T-helper 22 cell (primary cell): Measurements from ENCODE around the gene SCMH1.
"Not testable (repeated sequence)": the region's sequence is repeated elsewhere in the genome, so short reads cannot be mapped to it uniquely, and the experiment has no call there.

Source experiments
- DNase-seq: peaks from one replicate; pipeline ENCODE4 v3.0.0-alpha.2; 2020; ENCODE audit warnings: low read depth

The SCMH1 gene

DNA sequence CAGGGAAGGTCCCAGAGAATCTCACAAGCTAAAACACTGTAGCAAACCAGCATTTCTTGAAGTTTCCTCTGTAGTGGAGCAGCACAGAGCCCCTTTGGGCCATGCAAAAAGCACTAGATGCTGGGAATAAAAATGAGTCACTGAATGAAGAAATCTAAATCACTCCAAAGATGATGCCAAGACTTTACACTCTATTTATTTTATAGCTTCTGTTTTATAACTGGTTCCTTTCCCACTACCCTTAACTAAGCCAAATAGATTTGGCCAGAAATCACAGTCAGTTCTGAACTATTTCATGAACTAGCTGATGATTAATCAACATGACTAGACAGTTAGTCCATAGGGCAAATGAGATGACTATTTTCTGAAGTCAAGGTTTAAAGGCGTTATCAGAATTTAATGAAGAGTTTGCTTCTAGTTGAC is 89.5 kb downstream of the SCMH1 start:
- no peak for DNase-seq

- no peak for DNase-seq
Observed at GRCh38 chr1:41151846-41152245, 90.3 kb downstream of the SCMH1 start.

DNA sequence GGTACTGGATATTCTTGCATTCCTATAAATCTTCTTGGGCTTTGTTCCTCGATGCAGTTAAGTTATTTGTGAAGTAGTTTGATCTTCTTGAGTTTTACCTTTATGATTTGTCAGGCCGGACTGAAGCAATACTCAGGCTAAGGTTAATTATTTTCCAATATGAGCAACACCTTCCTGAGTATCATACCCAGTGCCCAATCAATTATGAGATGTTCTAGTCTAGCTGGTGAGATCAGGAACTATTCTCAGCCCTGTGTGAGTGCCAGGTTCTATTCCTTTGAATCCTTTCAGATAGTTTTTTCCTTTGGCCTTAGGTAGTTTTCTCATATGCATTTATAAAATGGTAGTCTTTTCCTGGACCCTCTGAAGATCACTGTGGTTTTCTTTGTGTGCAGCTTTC is 92.5 kb downstream of the SCMH1 start:
- no peak for DNase-seq

GRCh38 chr1:41144285-41144684 is 97.8 kb downstream of the SCMH1 start:
- DNase-seq, result no peak

GRCh38 chr1:41138549-41138948 is 103.6 kb downstream of the SCMH1 start:
- DNase-seq, result no peak

DNA sequence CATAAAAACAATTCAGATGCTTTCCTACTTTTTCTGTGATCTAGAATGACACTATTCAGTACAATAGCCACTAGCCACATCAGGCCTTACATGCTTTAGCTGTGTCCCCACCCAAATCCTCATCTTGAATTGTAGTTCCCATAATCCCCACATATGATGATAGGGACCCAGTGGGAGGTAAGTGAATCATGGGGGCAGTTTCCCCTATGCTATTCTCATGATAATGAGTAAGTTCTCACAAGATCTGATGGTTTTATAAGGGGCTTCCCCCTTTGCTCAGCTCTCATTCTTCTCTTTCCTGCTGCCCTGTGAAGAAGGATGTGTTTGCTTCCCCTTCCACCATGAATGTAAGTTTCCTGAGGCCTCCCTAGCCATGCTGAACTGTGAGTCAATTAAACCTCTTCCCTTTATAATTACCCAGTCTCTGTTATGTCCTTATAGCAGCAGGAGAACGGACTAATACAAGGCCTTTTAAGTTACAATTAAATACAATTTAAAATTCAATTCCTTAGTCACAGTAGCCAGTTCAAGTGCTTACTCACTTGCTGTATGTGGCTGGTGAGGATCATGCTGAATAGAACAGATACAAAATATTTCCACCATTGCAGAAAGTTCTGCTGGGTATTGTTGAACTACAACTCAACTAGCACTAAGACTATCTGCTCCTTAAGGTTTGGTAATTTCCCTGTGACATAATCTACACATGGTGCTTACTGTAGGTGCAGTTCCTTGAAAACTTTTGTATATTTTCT is 106.7 kb downstream of the SCMH1 start:
- DNase-seq, result no peak

- not testable (repeated sequence) for DNase-seq
Observed at GRCh38 chr1:41134325-41134724, 107.8 kb downstream of the SCMH1 start.

- DNase-seq, result no peak
Observed at GRCh38 chr1:41122851-41123518, 119.1 kb downstream of the SCMH1 start.

DNA sequence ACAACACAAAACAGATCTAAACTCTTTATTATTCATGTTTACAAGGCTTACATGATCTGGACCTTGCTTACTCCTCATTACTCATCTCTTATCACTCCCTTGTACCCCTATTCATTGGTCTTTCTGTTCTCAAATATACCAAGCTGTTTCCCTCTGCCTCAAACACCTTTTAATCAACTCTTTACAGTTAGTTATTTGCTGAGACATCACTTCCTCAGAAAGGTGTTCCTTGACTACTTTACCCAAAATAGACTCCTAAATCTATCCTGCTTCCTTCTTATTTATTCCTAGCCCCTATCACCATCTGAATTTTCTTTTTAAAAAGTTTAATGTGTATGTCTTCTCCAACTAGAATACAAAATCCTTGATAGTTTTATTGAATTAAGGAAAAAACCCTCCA is 120.0 kb downstream of the SCMH1 start:
- DNase-seq, result no peak

- no peak for DNase-seq
Observed at GRCh38 chr1:41118645-41119044, 123.5 kb downstream of the SCMH1 start.

- not testable (repeated sequence) for DNase-seq
Observed at GRCh38 chr1:41117241-41117640, 124.9 kb downstream of the SCMH1 start.

DNA sequence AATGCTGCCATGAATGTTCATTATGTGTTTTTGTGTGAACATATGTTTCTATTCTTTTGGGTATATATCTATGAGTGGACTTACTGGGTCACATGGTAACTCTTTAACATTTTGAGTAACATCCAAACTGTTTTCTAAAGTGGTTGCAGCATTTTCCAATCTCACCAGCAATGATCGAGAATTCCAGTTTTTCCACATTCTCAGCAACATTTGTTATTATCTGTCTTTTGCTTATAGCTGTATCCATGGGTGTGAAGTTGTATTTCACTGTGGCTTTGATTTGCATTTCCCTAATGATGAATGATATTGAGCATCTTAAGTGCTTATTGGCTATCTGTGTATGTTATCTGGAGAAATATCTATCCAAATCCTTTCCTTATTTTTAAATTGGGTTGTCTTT is 131.4 kb downstream of the SCMH1 start:
- DNase-seq, result no peak

DNA sequence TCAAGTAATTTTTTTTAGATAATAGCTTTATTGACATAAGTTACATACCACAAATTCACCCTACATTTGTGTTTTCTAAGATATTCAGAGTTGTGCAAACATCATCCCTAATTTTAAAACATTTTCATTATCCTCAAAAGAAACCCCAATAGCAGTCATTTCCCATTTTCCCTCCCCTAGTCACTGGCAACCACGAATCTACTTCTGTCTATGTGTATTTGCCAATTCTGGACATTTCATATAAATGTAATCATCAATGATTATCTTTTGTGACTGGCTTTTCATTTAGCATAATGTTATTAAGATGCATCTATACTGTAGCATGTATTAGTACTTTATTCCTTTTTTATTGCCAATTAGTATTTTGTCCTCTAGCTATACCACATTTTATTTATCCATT is 131.8 kb downstream of the SCMH1 start:
- DNase-seq, result no peak

- no peak for DNase-seq
Observed at GRCh38 chr1:41109310-41110197, 132.6 kb downstream of the SCMH1 start.

- DNase-seq, result no peak
Observed at GRCh38 chr1:41108696-41109275, 133.3 kb downstream of the SCMH1 start.

GRCh38 chr1:41103766-41104165 is 138.3 kb downstream of the SCMH1 start:
- no peak for DNase-seq

- no peak for DNase-seq
Observed at GRCh38 chr1:41102653-41103052, 139.5 kb downstream of the SCMH1 start.

DNA sequence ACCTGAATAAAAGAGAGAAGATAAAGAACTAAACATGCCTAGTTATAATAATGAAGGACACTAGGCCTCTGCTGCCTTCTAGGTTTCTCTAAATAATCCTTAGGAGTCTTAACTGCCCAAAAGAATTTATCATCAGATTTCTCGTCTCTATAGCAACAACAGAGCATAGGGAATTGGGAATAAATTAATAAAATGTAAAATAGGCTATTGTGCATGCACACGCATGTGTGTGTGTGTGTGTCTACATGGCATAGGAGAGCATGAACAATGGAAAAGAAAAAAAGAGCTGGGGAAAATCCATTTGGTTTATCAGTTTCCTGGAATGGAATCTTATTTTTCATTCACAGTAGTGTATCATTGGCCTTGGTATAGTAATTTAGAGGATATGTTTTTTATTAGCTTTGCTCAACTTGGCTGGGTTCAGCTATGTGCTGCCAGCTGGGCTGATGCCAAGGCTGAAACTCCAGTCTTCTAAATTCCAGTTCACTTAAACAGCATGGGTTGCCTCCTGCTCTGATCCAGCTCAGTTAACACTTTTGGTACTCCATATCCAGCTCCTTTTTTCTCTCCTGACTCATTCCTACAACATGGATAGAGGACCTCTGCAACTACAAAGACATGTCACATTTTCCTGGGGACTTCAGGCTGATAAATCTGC is 140.0 kb downstream of the SCMH1 start:
- no peak for DNase-seq

- no peak for DNase-seq
Observed at GRCh38 chr1:41101076-41101475, 141.0 kb downstream of the SCMH1 start.

- DNase-seq, result no peak
Observed at GRCh38 chr1:41100170-41100569, 141.9 kb downstream of the SCMH1 start.

- no peak for DNase-seq
Observed at GRCh38 chr1:41098730-41099460, 143.2 kb downstream of the SCMH1 start.
